DMS79 treated with DMSO at 0.1 percent for 48 hours (cell line): Measurements from ENCODE around the gene ECT2L.

Experiments used
- DNase-seq: peaks from one replicate; lab custom pipeline; 2025; lab: John Stamatoyannopoulos, UW

Gene ECT2L

GRCh38 chr6:138795809-138796603, at the start of gene ECT2L:
TSS of gene ECT2L (plus strand) at chr6:138796087. CDS start at chr6:138813275, 17,188 bp downstream.
- peak; percentile 53 for DNase-seq

GRCh38 chr6:138752017-138752416, 43.9 kb upstream of the ECT2L start:
- no peak for DNase-seq

GRCh38 chr6:138757136-138757535, 38.8 kb upstream of the ECT2L start:
- DNase-seq: no peak

GRCh38 chr6:138765896-138766655, 29.8 kb upstream of the ECT2L start:
- DNase-seq: peak; percentile 66

GRCh38 chr6:138769102-138769676, 26.7 kb upstream of the ECT2L start:
- no peak for DNase-seq

- peak; percentile 59 for DNase-seq
Measured at GRCh38 chr6:138772596-138773176, 23.2 kb upstream of the ECT2L start.

- DNase-seq: peak; percentile 94
Measured at GRCh38 chr6:138773177-138774091, 22.5 kb upstream of the ECT2L start, which contains the start of gene CCDC28A. TSS of gene CCDC28A (plus strand) at chr6:138773769. CDS start at chr6:138776121, 2,352 bp downstream.

- DNase-seq: no peak
Measured at GRCh38 chr6:138774370-138774769, 21.5 kb upstream of the ECT2L start.

GRCh38 chr6:138776659-138777058, 19.2 kb upstream of the ECT2L start:
- no peak for DNase-seq

GRCh38 chr6:138778331-138778730, 17.6 kb upstream of the ECT2L start:
- no peak for DNase-seq

- no peak for DNase-seq
Measured at GRCh38 chr6:138782243-138782642, 13.6 kb upstream of the ECT2L start.

- DNase-seq: no peak
Measured at GRCh38 chr6:138785079-138785478, 10.8 kb upstream of the ECT2L start.

- no peak for DNase-seq
Measured at GRCh38 chr6:138785980-138786379, 9.9 kb upstream of the ECT2L start.

- DNase-seq: no peak
Measured at GRCh38 chr6:138787138-138787537, 8.7 kb upstream of the ECT2L start.

GRCh38 chr6:138796771-138797170, 884 bp downstream of the ECT2L start:
- DNase-seq: no peak

- DNase-seq: no peak
Measured at GRCh38 chr6:138797806-138798446, 2.0 kb downstream of the ECT2L start.

- no peak for DNase-seq
Measured at GRCh38 chr6:138800377-138801150, 4.7 kb downstream of the ECT2L start.

- DNase-seq: no peak
Measured at GRCh38 chr6:138803331-138803730, 7.4 kb downstream of the ECT2L start.

GRCh38 chr6:138803861-138804260, 8.0 kb downstream of the ECT2L start:
- DNase-seq: no peak
